ENCODE results near the gene ZEB1. TPM values are rescaled to one million over a fixed set of nuclear protein-coding genes. Genes with fewer than 3 reads are reported as not detected.
"Not testable (repeated sequence)": the region's sequence is repeated elsewhere in the genome, so short reads cannot be mapped to it uniquely, and the experiment has no call there.

The ZEB1 gene
- total RNA-seq, 1 donor from 2014 or later = 24.7 TPM

DNA sequence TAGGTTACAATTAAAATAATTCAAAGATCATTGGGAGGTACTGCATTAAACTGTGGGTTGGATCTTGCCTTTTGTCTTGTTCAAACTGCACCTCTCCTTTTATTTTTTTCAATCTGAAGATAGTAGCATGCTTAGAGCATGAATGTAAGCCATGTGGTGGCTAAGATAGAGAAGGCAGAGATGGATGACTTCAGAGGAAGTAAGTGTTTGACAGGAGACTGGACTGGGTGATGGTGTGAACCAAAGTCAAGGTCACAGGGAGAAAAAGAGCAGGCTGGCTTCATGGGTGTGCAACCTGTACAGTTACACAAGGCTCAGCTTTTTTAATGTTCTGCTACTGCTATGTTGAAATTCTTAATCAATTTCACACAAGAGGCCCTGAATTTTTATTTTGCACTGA is 85.6 kb downstream of the ZEB1 start:
- TF ChIP-seq, protein P1, sequence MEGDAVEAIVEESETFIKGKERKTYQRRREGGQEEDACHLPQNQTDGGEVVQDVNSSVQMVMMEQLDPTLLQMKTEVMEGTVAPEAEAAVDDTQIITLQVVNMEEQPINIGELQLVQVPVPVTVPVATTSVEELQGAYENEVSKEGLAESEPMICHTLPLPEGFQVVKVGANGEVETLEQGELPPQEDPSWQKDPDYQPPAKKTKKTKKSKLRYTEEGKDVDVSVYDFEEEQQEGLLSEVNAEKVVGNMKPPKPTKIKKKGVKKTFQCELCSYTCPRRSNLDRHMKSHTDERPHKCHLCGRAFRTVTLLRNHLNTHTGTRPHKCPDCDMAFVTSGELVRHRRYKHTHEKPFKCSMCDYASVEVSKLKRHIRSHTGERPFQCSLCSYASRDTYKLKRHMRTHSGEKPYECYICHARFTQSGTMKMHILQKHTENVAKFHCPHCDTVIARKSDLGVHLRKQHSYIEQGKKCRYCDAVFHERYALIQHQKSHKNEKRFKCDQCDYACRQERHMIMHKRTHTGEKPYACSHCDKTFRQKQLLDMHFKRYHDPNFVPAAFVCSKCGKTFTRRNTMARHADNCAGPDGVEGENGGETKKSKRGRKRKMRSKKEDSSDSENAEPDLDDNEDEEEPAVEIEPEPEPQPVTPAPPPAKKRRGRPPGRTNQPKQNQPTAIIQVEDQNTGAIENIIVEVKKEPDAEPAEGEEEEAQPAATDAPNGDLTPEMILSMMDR (IDR thresholded peaks at IDR 0.05; ENCODE audit: unreplicated experiment) = no peak

GRCh38 chr10:31405829-31406228 is 86.8 kb downstream of the ZEB1 start:
- not testable (repeated sequence) for H3K4me1 Mint-ChIP-seq; DNase-seq (ENCODE audit: low spot score in 2 of 2, unreplicated experiment in 2 of 2); H3K27me3 Mint-ChIP-seq (ENCODE audit: low read depth); H3K36me3 Mint-ChIP-seq; H3K27ac Mint-ChIP-seq; H3K4me3 Mint-ChIP-seq
- peaks cover 12% of the 10 kb centered on the region for H3K9me3 Mint-ChIP-seq

More for the DNA sequence above, 85.6 kb downstream of the ZEB1 start:
- Mint-ChIP-seq H3K36me3 (peaks cover 2% of the 10 kb centered on the region), H3K4me1 (peaks cover 2% of the 10 kb centered on the region), H3K27ac (no peak overlapping the region), H3K27me3 (ENCODE audit: low read depth) (no peaks in the 10 kb centered on the region), H3K9me3 (peaks cover 4% of the 10 kb centered on the region), H3K4me3 (no peak overlapping the region)
- no peak for DNase-seq (ENCODE audit: low spot score in 2 of 2, unreplicated experiment in 2 of 2)

GRCh38 chr10:31412397-31412796 is 93.4 kb downstream of the ZEB1 start:
- not testable (repeated sequence) for H3K36me3 Mint-ChIP-seq; H3K4me1 Mint-ChIP-seq; H3K4me3 Mint-ChIP-seq; DNase-seq (ENCODE audit: low spot score in 2 of 2, unreplicated experiment in 2 of 2); H3K27me3 Mint-ChIP-seq (ENCODE audit: low read depth); H3K27ac Mint-ChIP-seq
- H3K9me3 Mint-ChIP-seq = peaks cover 15% of the 10 kb centered on the region

DNA sequence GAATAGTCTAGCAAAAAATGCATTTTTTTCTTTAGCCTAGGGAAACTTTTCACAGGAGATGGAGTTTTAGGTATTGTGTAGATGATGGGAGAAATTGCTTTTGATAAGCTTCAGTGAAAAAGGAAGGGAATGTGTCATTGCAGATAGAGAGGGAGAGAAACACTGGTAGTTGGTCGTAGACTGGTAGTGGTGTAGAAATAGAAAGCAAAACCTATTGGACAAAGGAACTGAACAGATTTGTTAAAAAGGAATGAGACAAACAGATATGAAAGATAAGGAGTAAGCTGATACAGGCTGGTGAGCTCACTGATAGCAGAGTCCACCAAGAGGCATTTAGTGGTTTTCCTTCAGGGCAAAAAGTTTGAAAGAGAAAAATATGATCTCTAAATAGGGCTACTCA is 94.3 kb downstream of the ZEB1 start:
- Mint-ChIP-seq H3K27me3 (ENCODE audit: low read depth) (peaks cover 5% of the 10 kb centered on the region), H3K36me3 (peaks cover 6% of the 10 kb centered on the region), H3K9me3 (peaks cover 15% of the 10 kb centered on the region), H3K27ac (peak overlapping the region; percentile 0), H3K4me1 (peaks cover 5% of the 10 kb centered on the region), H3K4me3 (no peak overlapping the region)
- TF ChIP-seq, protein P1 (IDR thresholded peaks at IDR 0.05; ENCODE audit: unreplicated experiment) = no peak
- DNase-seq (ENCODE audit: low spot score in 2 of 2, unreplicated experiment in 2 of 2) = no peak

GRCh38 chr10:31418481-31418880 is 99.5 kb downstream of the ZEB1 start:
- Mint-ChIP-seq H3K9me3 (peaks cover 4% of the 10 kb centered on the region), H3K27me3 (ENCODE audit: low read depth) (peaks cover 7% of the 10 kb centered on the region), H3K36me3 (no peaks in the 10 kb centered on the region), H3K4me1 (no peaks in the 10 kb centered on the region), H3K27ac (no peak overlapping the region), H3K4me3 (no peak overlapping the region)
- no peak for DNase-seq (ENCODE audit: low spot score in 2 of 2, unreplicated experiment in 2 of 2)
- TF ChIP-seq, protein P1 (IDR thresholded peaks at IDR 0.05; ENCODE audit: unreplicated experiment) = no peak

- no peak for DNase-seq (ENCODE audit: low spot score in 2 of 2, unreplicated experiment in 2 of 2)
Measured at GRCh38 chr10:31419394-31420063, 100.5 kb downstream of the ZEB1 start.

More at GRCh38 chr10:31419394-31420063, 100.5 kb downstream of the ZEB1 start:
- H3K4me3 Mint-ChIP-seq = no peak overlapping the region
- TF ChIP-seq, protein P1 (IDR thresholded peaks at IDR 0.05; ENCODE audit: unreplicated experiment) = no peak
- H3K9me3 Mint-ChIP-seq = peaks cover 4% of the 10 kb centered on the region
- no peaks in the 10 kb centered on the region for H3K4me1 Mint-ChIP-seq
- H3K27me3 Mint-ChIP-seq (ENCODE audit: low read depth) = peaks cover 7% of the 10 kb centered on the region
- H3K27ac Mint-ChIP-seq = no peak overlapping the region
- no peaks in the 10 kb centered on the region for H3K36me3 Mint-ChIP-seq
